GM18907 (cell line): Measurements from ENCODE around the gene DEDD.
A peak's percentile ranks its signal among the peaks of the same experiment; 100 is the strongest.

Experiments
- ATAC-seq: cut with Tn5 transposase; IDR thresholded peaks from one replicate; pipeline ENCODE4 v1.9.1; 2021; ENCODE audit warnings: mild to moderate bottlenecking, moderate library complexity; ENCODE audit not compliant: unreplicated experiment

Gene DEDD

DNA sequence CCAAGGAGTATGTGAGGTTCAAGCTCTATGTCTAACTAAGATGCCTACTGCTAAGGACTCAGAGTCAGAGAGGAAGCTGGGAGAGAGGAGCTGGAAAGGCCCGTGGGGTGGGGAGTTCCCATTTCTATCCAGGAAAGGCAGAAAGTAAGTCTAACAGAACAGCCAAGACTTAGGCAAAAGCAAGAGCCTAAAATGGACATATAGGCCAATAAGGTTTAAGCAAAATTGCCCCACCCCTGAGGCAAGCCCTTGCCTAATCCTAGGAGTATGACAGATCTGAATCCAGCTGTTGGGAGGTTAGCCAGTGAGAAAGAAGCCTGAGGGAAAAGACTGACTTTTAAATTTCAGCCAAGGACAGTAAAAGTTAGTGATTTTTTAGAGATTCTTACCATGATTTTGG, 35.9 kb downstream of the DEDD start:
- ATAC-seq, result no peak

DNA sequence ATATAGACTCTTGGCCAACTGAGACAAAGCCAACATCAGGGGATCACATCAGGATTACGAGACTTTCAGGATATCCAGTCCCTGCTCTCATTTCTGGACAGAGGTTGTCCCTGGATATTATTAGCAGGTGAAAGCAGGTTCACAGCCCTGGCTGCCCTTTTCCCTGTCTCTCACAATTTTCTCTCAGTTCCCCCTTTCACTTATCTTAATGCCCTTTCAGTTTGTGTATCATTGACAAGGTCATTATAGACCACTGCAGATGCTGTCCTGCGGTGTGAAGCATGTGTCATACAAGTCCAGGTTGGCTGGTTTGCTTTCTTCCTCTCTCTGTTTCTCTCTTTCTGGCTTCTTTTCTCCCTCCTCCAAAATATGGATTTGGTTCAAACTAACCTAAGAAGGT, 36.5 kb downstream of the DEDD start:
- peak; percentile 44 for ATAC-seq

DNA sequence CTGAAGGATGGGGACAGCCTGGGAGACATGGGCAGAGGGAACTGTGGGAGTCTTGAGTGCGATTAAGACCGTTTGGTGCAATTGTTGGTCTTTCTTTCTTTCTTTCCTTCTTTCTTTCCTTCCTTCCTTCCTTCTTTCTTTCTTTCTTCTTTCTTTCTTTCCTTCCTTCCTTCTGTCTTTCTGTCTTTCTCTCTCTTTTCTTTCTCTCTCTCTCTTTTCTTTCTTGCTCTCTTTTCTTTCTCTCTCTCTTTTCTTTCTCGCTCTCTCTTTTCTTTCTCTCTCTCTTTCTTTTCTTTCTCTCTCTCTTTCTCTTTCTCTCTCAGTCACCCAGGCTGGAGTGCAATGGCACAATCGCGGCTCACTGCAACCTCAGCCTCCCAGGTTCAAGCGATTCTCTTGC, 37.2 kb downstream of the DEDD start:
- no peak for ATAC-seq

DNA sequence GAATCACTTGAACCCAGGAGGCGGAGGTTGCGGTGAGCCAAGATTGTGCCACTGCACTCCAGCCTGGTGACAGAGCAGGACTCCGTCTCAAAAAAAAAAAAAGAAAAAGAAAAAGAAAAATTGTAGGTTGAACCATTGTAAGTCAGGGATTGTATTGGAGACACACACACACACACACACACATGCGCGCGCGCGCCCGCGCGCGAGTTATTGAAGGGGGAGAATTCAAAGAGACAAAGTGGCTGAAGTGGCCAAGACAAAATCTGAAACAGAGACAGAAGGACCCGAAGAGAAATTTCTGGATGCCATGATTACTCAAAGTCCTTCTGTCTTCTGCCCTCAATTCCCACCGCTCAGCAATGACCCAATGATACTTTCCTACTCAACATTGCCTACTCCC, 38.0 kb downstream of the DEDD start:
- ATAC-seq, result no peak

DNA sequence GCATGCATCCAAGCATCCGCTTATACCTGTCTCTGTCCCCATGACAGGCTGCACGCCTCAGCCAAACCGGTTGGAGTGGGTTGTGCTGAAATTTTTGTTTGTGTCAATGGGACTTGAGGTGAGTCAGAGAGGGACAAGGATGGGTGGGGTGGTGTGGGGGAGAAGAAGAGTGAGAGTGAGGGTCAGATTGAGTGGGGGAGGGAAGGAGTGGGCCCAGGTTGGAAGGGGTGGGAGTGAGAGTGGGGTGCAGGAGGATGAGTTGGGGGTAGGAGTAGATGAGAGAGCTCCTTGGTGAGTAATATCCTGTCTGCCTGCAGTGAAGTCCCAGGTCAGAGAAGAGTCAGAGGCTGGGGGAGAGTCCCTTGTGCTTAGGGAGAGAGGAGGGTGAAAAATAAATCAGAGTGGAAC, 39.8 kb downstream of the DEDD start:
- ATAC-seq, result no peak

DNA sequence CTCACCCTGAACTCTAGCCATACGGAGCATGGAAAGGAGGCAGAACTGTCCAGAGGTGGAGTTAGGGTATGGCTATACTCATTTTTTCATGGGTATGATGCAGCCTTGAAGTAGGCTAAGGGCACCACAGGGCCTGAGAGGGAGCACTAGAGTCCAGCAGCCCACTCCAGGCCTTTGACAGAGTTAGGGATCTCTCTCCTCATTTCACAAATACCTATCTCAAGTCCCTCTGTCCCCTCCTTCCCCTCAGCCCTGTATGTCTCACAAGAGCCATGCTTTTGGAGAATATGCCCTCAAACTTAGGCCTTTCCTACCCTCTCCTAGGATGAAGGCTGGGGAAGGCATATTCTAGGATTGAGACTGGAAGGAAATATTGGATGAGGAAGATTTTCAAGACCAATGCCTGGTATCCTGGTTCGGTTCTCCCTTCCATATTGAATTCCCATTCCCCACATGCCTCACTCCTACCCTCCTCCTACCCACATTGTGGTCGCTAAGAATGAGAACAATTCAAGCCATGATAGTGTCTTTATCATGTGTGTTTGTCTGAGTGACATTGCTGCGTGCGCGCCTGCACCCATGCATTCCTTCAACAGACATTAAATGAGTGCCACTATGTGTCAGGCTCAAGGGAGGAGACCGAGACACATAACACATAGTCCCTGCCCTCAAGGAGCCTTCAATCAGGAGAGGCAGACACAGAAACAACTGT, 40.5 kb downstream of the DEDD start:
- no peak for ATAC-seq

DNA sequence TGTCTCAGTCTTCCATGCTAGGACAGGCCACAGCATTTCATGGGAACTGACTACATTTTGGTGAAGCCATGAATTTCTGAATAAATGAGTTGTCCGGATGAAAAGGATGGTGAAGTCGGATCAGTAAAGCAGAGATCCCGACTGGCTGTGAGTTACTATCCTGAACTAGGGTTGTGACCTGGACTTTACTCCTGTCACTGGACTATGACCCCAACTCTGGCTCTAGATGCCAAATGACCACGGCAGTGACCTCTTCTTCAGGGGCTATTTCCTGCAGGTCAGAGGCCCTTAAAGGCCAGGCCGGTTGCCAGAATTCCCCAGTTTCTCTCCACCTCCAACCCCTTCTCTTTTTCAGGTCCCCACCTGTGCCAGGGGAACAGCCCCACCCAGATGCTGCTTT, 41.4 kb downstream of the DEDD start:
- ATAC-seq, result no peak

DNA sequence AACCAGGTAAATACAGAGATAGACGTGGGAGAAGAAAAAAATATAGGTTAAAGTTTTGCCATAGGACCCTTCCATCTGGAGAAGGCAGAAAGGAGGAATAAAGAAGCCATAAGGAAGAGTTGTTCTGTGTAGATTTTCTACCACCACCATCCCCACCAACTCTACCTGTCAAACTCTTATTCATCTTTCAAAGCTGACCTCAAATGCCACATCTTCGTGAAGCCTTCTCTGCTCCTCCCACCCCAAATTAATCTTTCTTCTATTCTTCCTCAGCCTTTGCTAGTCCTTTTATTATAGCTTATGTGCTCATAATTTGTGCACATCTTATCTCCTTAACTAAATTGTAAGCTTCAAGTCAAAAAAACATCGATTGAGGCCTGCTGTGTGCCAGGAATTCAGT, 41.9 kb downstream of the DEDD start:
- no peak for ATAC-seq

DNA sequence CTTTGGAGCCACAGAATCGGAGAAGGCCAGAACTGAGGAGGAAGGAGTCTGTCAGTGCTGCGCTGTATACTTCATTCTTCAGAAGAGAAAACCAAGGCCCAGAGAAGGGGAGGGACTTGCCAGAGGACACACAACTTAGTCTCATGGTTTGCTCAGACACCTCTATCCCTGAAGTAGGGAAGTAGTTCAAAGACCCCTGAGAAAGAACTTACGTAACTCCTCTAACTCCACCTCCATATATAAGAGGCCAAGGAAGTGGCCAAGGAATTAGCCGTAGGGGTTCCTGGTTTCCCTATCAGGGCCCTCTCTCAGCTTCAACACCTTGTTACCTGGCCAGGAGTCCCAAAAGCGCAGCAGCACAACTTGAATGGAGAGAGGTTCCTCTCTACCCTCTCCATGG, 42.5 kb downstream of the DEDD start:
- no peak for ATAC-seq

DNA sequence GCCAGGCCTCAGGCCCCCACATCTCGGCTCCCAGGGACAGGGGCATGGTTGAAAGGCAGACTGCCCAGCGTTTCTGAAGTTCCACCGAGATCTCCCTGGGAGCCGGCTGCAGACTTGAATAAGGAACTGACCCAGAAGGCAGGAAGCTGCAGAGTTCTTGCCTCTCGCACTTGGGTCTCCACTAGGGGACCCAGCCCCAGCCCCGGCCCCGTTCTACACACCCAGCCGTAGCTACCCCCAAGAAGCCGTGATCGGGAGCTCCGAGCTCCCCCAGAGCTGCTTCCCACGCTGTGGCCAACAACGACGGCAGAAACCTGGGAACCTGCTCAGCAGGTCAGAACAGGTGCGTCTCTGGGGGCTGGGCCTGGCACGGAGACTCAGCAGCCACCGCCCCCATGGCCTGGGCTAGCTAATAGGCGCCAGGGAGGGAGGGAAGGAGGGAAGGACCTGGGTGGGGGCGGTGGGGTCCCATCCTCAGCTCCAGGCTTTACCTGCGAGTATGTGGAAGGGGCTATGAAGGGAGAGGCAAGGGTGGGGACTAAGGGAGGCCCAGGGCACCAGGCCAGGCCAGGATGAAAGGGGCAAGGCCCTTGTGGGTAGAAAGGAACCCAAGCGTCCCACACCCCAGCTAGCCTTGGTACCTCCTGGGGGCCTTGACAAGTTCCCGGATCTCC, 43.1 kb downstream of the DEDD start, which contains the start of gene NECTIN4:
Gene NECTIN4 (minus strand): TSS at position 308 of the 674 bp plus-strand sequence. CDS start 262 bp downstream, at position 46.
- no peak for ATAC-seq

DNA sequence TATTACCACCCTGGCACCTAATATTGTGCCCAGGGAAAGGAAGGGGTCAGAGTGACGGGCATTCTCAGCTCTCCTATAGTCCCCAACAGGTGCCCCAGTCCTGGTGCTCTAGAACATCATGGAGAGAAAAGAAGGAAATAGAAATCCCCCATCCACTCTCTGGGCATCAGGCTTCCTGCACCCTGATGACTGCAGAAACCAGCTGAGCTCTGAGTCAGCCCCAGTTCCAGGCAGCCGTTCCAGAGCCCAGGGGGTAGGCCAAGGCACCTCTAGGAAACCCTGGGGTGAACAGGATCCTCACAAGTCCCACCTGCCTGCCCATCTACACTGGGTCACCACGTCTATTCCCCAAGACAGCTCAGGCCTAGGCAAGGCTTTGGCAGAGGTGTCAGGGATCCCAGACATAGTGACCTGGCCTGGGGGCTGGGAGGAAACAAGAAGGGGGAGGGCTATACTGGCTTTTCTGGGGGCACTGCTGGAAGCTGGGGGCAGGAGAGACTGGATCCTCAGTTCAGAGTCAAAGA, 43.8 kb downstream of the DEDD start:
- no peak for ATAC-seq

DNA sequence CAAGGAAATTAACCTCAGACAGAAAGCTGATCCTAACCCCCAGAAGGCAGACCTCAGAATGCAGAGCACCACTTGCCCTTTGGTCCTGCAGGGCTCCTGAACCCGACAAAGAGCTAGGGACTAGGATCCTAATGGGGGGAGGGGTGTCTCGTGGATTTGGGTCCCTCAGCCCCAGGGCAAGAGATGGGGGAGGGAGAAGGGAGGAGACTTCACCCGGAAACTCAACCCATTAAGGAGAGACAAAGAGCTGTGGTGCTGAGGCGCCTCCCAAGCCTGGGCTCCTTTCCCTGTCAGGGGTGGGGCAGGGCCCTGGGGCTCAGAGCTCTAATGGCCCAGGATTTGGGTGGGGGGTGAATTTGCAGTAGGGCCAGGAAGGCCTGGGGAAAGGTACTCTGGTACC, 46.0 kb downstream of the DEDD start:
- no peak for ATAC-seq

DNA sequence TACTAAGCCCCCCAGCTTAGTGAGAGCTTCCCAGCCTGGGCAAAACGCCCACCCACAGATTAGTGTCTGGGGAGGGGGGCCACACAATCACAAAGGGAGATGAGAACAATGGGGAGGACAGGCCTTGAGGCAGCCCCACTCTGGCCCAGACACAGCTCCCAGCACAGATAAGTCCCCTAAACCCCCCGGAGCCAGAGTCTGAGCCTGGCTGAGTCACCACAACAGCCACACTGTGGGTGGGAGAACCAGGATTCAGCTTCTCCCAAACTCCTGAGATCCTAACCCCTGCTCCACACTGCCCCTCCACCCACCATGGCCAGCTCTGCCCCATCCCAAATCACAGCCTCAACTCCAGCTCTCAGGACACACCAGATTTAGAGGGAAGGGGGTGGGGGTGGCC, 47.3 kb downstream of the DEDD start:
- ATAC-seq, result no peak

DNA sequence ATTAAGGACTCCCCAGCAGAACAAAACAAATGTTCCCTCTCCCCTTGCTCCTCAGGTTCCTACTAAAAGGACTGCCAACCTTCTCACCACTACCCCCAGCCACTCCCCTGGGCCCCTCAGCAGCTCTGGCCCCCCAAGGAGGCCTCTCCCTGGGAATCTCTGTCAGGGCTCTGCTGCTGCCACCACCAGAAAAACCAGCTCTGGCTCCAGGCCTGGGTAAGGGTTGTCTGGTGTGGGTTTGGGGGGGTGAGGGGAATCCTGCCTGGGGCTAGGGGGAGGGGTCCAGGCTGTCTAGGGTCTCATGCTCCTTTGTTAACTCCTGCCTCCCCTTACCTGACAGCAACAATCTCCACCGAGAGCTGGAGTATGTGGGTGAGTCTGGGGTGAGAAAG, 47.9 kb downstream of the DEDD start:
- no peak for ATAC-seq

DNA sequence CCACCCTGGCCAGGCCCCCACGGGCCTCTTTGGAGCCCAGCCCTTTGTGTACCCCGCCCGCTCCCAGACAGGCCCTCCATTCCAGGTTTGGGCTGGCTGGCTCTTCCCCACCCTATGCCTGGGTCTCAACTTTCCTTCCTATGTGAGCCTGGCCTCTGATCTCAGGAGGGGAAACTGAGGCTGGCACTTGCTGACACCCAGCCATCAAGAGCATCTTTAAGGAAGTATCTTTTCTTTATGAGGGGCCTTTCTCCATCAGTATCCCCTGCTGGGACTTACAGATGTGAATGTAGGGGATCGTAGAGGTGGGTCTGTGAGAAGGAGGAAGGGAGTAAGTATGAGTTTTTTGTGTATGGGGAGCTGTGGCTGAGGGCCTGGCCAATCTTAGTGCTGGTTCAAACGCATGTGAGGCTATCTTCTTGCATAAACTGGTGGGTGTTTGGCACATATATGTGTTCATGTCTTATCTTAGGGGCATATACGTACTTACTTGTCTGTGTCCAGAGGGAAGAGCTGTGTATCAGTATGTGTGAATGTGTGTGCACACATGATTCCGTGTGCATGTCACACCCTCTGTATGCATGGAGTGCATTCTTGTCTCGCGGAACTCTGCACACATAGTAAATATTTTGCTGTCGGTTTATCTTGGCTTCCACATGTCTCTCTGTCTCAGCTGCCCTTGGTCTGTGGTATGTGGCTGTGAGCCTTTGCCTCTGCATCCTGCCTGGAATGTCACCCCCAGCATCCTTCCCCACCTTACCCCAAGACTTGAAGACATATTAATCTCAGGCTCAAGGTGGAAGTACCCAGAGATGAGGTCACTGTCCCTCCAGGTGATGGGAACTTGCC, 48.5 kb downstream of the DEDD start:
- ATAC-seq, result no peak

DNA sequence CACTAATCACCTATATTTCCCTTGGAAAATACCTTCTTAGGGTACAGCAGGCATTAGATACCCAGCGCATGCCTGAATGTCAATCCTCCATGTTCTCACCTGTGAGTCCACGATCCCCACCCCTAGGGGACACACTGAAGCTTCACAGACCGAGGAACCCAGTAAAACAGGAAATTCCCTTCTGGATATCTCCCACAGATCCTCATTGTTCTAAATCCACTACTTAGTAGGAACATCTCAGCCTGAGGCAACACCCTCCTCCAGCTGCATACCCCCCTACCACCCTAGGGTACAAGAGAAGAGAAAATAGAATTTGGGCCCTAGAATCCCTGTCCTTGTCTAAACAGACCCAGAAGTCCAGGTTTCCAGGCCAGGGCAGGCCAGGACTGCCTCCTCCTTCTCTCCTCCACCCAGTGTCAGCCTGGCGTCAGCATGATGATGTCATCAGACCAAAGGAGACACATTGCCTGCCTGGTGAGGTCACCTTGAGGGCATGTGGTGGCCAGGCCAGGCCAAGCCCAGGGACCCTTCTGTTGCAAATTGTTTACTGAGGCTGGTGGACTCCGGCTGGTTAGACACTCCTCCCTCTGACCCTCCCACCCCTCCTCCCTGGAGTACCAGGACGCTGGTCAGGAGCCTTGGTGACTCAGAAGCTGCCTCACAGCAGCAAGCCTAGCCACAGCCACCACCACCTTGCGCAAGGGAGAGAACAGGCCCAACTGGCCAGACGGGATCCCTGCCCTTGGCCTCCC, 49.3 kb downstream of the DEDD start:
- ATAC-seq, result no peak

DNA sequence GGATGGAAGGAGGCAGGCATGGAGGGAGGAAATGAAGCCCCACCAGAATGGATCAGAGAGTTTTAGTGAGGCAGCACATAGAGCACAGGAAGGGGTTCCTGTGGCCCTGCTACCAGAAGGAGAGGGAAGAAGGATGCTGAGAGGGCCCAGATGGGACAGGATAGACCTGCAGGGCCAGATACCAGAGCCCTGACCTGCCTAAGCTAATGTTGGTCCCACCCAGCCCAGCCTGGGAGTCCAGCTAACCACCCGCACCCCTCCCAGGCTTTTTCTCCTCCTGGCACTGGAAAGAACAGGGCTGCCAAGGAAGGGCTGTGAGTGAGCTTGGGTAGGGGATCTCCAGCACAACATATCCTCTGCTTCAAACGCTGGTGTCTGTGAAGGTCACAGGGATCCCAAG, 50.0 kb downstream of the DEDD start:
- ATAC-seq, result no peak

DNA sequence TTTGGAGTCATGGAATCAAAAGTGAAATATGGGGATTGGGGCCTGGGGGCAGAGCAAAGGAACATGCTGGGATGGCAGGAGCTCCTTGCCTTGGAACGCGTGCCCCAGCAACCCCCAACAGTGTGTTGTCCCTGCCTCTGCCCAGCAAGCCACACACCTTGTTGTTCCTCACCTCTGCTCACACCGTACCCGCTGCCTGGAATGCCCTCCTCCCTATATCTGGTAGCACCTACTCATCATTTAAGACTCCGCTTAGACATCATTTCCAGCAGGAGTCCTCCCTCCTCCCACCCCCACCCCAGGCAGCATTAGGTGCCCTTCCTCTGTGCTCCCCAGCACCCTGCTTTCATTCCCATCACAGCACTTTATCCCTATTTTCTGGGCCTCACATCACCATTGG, 50.9 kb downstream of the DEDD start:
- ATAC-seq, result no peak

DNA sequence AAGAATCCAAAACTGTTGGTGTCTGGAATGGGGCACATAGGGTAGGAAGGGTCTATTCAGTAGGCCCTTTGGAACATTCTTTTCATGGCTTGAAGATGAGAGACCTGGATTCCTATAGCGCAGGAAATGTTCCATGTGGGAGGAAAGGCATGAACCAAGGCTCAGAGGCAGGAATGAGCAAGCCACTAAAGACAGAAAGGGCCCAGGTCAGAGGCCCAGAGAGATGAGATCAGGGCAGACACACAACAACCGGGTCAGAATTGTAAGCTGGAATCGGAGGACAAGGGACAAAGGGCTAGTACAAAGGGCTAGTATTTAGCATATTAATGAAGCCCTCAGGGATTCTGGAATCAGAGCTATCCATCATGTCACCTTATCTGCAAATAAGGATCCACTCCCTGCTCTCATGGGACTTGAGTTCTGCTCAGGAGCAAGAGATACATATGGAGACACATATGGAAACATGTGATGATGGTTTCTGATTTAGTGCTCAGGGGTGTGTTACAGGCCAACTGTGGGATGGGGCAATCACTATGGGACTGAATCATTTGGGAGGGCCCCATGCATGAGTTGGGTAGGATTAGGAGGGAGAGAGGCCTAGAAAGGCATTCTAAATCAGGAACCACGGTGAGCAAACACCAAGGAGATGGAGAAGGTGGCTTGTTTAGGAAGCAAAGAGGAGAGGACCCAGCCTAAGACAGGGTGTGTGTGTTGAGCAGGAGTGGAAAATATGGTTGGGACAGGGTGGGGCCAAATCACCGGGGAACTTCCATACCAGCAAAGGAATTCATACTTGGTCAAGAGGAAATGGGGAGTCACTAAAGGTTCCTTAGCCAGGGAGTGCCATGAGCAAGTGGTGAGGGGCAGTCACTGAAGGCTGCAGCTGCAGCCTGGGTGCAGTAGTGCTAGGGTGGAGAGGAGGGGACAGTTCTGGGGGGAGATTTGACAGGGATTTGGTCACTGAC, 51.7 kb downstream of the DEDD start:
- no peak for ATAC-seq
